OCI-LY1 (cell line): ENCODE data around the gene ANKRD6.
"Not testable (repeated sequence)": the region's sequence is repeated elsewhere in the genome, so short reads cannot be mapped to it uniquely, and the experiment has no call there.

Experiments used
- H2AFZ ChIP-seq: fragments of 200-600 bp; sonication (generic), shearing (Covaris generic); 2 replicates; pipeline ENCODE4 v1.6.0; 2014; ENCODE audit warnings: antibody characterized with exemption, mild to moderate bottlenecking, low read length
- H3F3A ChIP-seq: fragments of 200-600 bp; sonication (generic), shearing (Covaris generic); 2 replicates; pipeline ENCODE4 v1.6.0; 2014; ENCODE audit warnings: mild to moderate bottlenecking, antibody characterized with exemption, low read length, moderate library complexity; ENCODE audit not compliant: insufficient read depth
- H3K27ac ChIP-seq: fragments of 200-600 bp; sonication (generic); 2 replicates; pipeline ENCODE4 v1.5.1; 2014; ENCODE audit warnings: low read length, mixed run types, mild to moderate bottlenecking, low read depth; ENCODE audit not compliant: poor library complexity, severe bottlenecking
- H3K27me3 ChIP-seq: fragments of 200-600 bp; sonication (generic); 2 replicates; pipeline ENCODE4 v1.6.0; 2014; ENCODE audit warnings: antibody characterized with exemption, mild to moderate bottlenecking, low read length, moderate library complexity; ENCODE audit not compliant: insufficient read depth
- H3K36me3 ChIP-seq: fragments of 200-600 bp; sonication (generic); 2 replicates; pipeline ENCODE4 v1.6.1; 2014; ENCODE audit warnings: mild to moderate bottlenecking, antibody characterized with exemption, low read length, moderate library complexity, mixed read lengths; ENCODE audit not compliant: insufficient read depth
- H3K4me1 ChIP-seq: fragments of 200-600 bp; sonication (generic); 2 replicates; pipeline ENCODE4 v1.5.1; 2014; ENCODE audit warnings: mild to moderate bottlenecking, low read length, moderate library complexity; ENCODE audit not compliant: insufficient read depth, severe bottlenecking
- H3K4me2 ChIP-seq: fragments of 200-600 bp; sonication (generic), shearing (Covaris generic); 2 replicates; pipeline ENCODE4 v1.6.1; 2014; ENCODE audit warnings: low read length
- H3K4me3 ChIP-seq: fragments of 200-600 bp; sonication (generic); 2 replicates; pipeline ENCODE4 v1.5.1; 2014; ENCODE audit warnings: low read length, low read depth, mild to moderate bottlenecking, mixed read lengths; ENCODE audit not compliant: poor library complexity, severe bottlenecking
- H3K79me2 ChIP-seq: fragments of 200-600 bp; shearing (Covaris generic); 2 replicates; pipeline ENCODE4 v1.6.1; 2016; ENCODE audit warnings: mixed run types, low read length, mixed read lengths; ENCODE audit not compliant: insufficient read depth
- H3K9ac ChIP-seq: fragments of 200-600 bp; sonication (generic), shearing (Covaris generic); 2 replicates; pipeline ENCODE4 v1.6.1; 2014; ENCODE audit warnings: mild to moderate bottlenecking, low read length, mixed read lengths
- H3K9me2 ChIP-seq: fragments of 200-600 bp; sonication (generic), shearing (Covaris generic); 2 replicates; pipeline ENCODE4 v1.6.1; 2014; ENCODE audit warnings: low read depth, mild to moderate bottlenecking, low read length, mixed read lengths
- H3K9me3 ChIP-seq: fragments of 200-600 bp; shearing (Covaris generic); 2 replicates; pipeline ENCODE4 v1.6.1; 2014; ENCODE audit warnings: low read length, mixed read lengths
- H4K20me1 ChIP-seq: fragments of 200-600 bp; sonication (generic), shearing (Covaris generic); 2 replicates; pipeline ENCODE4 v1.6.0; 2016; ENCODE audit warnings: mild to moderate bottlenecking, low read length; ENCODE audit not compliant: insufficient read depth
- EZH2 ChIP-seq: fragments of 200-600 bp; sonication (generic), shearing (Covaris generic); IDR thresholded peaks from 2 replicates; pipeline ENCODE4 v1.8.0; 2017; ENCODE audit warnings: borderline replicate concordance, mixed run types, mild to moderate bottlenecking, antibody characterized with exemption, low read length, moderate library complexity, mixed read lengths
- TF ChIP-seq, protein P1 (sequence below): fragments of 200-600 bp; sonication (generic), shearing (Covaris generic); IDR thresholded peaks from 2 replicates; pipeline ENCODE4 v1.5.1; 2017; ENCODE audit warnings: mild to moderate bottlenecking, antibody characterized with exemption, low read length, moderate library complexity, mixed read lengths

ANKRD6 gene

DNA sequence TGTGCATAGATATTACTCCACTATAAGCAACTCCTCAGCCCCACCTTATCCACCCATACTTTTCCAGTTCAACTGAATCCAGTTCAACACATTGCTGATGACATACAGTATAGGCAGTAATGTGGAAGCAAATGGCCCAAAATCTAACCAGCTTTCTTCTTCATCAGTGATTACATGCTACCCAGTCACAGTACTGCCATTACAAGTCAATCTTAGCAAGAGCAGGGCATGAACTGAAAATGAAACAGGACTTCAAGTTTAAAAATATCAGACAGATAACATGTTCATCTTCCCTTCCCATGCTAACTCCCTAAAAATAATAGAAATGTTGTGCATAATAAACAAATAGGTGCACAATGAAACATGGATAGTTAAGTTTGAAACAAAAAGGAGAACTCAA is 40.1 kb upstream of the ANKRD6 start:
- H3K27ac ChIP-seq: no peak overlapping the region
- TF ChIP-seq, protein P1, sequence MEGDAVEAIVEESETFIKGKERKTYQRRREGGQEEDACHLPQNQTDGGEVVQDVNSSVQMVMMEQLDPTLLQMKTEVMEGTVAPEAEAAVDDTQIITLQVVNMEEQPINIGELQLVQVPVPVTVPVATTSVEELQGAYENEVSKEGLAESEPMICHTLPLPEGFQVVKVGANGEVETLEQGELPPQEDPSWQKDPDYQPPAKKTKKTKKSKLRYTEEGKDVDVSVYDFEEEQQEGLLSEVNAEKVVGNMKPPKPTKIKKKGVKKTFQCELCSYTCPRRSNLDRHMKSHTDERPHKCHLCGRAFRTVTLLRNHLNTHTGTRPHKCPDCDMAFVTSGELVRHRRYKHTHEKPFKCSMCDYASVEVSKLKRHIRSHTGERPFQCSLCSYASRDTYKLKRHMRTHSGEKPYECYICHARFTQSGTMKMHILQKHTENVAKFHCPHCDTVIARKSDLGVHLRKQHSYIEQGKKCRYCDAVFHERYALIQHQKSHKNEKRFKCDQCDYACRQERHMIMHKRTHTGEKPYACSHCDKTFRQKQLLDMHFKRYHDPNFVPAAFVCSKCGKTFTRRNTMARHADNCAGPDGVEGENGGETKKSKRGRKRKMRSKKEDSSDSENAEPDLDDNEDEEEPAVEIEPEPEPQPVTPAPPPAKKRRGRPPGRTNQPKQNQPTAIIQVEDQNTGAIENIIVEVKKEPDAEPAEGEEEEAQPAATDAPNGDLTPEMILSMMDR: no peak
- no peak for TF ChIP-seq EZH2
- no peak overlapping the region for H2AFZ ChIP-seq
- H3K27me3 ChIP-seq: no peaks in the 10 kb centered on the region
- H3F3A ChIP-seq: no peaks in the 10 kb centered on the region
- no peak overlapping the region for H3K9ac ChIP-seq
- H4K20me1 ChIP-seq: no peaks in the 10 kb centered on the region
- no peaks in the 10 kb centered on the region for H3K36me3 ChIP-seq
- H3K9me3 ChIP-seq: no peaks in the 10 kb centered on the region
- no peaks in the 10 kb centered on the region for H3K79me2 ChIP-seq
- H3K4me1 ChIP-seq: peaks cover under 1% of the 10 kb centered on the region
- no peak overlapping the region for H3K4me3 ChIP-seq
- no peaks in the 10 kb centered on the region for H3K9me2 ChIP-seq
- no peak overlapping the region for H3K4me2 ChIP-seq

DNA sequence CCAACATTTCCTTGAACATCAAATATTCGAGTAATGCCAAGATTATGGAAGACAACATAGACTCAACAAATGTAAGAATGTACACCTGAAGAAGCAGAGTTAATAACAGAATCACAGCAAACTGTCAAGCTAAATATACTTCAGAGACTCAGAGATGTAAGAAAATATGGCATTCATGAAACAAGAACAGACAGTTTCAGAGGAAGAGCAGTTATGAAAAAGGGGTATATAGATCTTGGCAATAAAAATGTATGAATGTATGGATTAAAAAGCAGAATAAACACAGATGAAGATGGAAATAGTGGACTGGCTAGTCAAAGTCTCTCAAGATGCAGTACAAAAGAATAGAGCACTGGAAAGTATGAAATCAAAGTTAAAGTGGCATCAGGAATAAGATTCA is 39.3 kb upstream of the ANKRD6 start:
- Histone ChIP-seq H3K9me3 (no peaks in the 10 kb centered on the region), H3K27ac (no peak overlapping the region), H3K4me3 (no peak overlapping the region), H3K36me3 (no peaks in the 10 kb centered on the region), H3K4me1 (no peaks in the 10 kb centered on the region), H3K27me3 (no peaks in the 10 kb centered on the region), H3K4me2 (no peak overlapping the region), H3K9ac (no peak overlapping the region), H3K79me2 (no peaks in the 10 kb centered on the region), H3K9me2 (no peaks in the 10 kb centered on the region), H4K20me1 (no peaks in the 10 kb centered on the region), H2AFZ (no peak overlapping the region), H3F3A (no peaks in the 10 kb centered on the region)
- TF ChIP-seq EZH2: no peak
- TF ChIP-seq, protein P1: no peak

DNA sequence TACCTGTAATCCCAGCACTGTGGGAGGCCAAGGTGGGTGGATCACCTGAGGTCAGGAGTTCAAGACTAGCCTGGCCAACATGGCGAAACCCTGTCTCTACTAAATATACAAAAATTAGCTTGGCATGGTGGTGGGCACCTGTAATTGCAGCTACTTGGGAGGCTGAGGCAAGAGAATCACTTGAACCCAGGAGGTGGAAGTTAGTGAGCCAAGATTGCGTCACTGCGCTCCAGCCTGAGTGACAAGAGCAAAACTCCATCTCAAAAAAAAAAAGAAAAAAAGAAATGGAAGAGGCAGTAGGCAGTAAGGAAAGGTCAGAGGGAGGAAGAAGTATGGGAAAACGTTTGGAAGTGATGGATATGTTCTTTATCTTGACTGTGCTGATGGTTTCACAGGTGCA is 35.1 kb upstream of the ANKRD6 start:
- H2AFZ ChIP-seq, H3K79me2 ChIP-seq: not testable (repeated sequence)

DNA sequence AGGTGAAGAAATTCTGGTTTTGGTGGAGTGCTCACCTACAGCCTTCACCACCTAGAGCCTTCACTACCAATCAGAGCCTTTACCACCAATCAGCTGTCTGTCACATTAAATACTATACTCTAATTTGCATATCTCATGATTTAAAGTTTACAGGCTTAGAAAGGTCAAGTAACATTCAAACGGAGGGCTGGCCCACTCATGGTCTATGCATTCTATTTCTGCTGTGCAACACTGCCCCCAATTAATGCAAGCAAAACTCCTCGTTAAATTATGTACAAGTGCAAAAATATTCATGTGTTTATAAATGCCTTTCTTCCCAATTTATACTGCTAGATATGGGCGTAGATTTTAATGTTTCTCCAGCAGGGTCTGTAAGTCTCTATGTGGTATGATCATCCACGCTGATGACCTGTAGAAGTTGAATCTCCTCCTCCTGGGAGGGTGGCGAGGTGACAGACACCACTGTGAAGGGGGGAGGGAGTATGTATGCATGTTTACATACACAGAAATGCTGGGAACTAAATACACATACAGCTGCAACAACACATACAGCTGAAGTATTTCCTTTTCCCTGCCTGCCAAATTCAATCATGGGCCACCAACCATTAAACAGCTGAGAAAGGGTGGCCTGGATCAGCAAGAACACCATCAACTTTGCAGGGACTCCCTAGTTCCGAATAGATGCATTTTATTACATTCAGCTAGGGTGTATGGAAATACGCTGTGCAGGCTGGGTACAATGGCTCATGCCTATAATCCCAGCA is 34.0 kb upstream of the ANKRD6 start:
- Histone ChIP-seq H3K9me2 (no peaks in the 10 kb centered on the region), H3K4me1 (no peaks in the 10 kb centered on the region), H3F3A (no peaks in the 10 kb centered on the region), H3K4me2 (no peak overlapping the region), H4K20me1 (no peaks in the 10 kb centered on the region), H3K27me3 (no peaks in the 10 kb centered on the region), H3K36me3 (no peaks in the 10 kb centered on the region), H3K27ac (no peak overlapping the region), H3K9me3 (no peaks in the 10 kb centered on the region), H3K4me3 (no peak overlapping the region), H3K79me2 (no peaks in the 10 kb centered on the region), H2AFZ (no peak overlapping the region), H3K9ac (no peak overlapping the region)
- TF ChIP-seq, protein P1: no peak
- TF ChIP-seq EZH2: no peak

More for the DNA sequence above, 35.1 kb upstream of the ANKRD6 start:
- H3K9ac ChIP-seq, H3K27ac ChIP-seq, H3F3A ChIP-seq, H4K20me1 ChIP-seq, H3K4me3 ChIP-seq, H3K9me2 ChIP-seq, H3K36me3 ChIP-seq, H3K27me3 ChIP-seq, H3K4me1 ChIP-seq, H3K9me3 ChIP-seq, H3K4me2 ChIP-seq: not testable (repeated sequence)
